Right lobe of liver (tissue), 4 donors: Measurements from ENCODE around the gene STX2.

Source experiments
- POLR2A ChIP-seq: fragments of 450-650 bp; IDR thresholded peaks from one replicate; pipeline ENCODE4 v1.6.1; 2017; ENCODE audit warnings: antibody characterized with exemption, mild to moderate bottlenecking
- TF ChIP-seq, protein P1 (sequence below), 4 donors: fragments of 200-600 bp in 3 of 4; fragments of 450-650 bp in 1 of 4; IDR thresholded peaks; one replicate each; pipeline versions ENCODE4 v1.5.1 to v1.8.0; 2016 to 2022; ENCODE audit warnings: antibody characterized with exemption in 4 of 4, mild to moderate bottlenecking in 2 of 4
- donor health status: DM: no; HTN: no; CAD: no.
- donor health status: DM: no; HTN: no; CAD: no.
- donor health status: DM: no; HTN: yes; CAD: no.

DNA sequence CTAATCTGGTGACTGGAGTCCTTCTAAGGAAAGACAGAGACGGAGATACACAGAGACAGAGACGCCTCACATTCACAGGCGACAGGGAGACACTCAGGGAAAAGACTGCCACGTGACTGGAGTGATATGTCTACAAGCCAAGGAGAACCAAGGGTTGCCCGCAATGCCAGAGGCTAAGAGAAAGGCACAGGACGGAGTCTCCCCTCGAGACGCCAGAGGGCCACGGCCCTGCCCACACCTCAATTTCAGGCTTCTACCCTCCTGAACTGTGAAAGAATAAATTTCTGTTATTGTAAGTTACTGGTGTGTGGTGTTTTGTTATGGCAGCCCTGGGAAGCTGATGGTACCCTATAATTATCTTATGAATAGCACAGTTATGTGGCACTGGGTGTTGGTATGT, 21.3 kb upstream of the STX2 start:
- TF ChIP-seq POLR2A, result no peak
- TF ChIP-seq, protein P1, sequence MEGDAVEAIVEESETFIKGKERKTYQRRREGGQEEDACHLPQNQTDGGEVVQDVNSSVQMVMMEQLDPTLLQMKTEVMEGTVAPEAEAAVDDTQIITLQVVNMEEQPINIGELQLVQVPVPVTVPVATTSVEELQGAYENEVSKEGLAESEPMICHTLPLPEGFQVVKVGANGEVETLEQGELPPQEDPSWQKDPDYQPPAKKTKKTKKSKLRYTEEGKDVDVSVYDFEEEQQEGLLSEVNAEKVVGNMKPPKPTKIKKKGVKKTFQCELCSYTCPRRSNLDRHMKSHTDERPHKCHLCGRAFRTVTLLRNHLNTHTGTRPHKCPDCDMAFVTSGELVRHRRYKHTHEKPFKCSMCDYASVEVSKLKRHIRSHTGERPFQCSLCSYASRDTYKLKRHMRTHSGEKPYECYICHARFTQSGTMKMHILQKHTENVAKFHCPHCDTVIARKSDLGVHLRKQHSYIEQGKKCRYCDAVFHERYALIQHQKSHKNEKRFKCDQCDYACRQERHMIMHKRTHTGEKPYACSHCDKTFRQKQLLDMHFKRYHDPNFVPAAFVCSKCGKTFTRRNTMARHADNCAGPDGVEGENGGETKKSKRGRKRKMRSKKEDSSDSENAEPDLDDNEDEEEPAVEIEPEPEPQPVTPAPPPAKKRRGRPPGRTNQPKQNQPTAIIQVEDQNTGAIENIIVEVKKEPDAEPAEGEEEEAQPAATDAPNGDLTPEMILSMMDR (IDR thresholded peaks at IDR 0.05), result no peak
